GM19324 (cell line): ENCODE data around the gene ANAPC4.
"Not testable (repeated sequence)": the region's sequence is repeated elsewhere in the genome, so short reads cannot be mapped to it uniquely, and the experiment has no call there.

Experiments
- ATAC-seq: cut with Tn5 transposase; IDR thresholded peaks from one replicate; pipeline ENCODE4 v1.9.1; 2021; ENCODE audit warnings: mild to moderate bottlenecking, moderate library complexity; ENCODE audit not compliant: unreplicated experiment, low FRiP score

The ANAPC4 gene

DNA sequence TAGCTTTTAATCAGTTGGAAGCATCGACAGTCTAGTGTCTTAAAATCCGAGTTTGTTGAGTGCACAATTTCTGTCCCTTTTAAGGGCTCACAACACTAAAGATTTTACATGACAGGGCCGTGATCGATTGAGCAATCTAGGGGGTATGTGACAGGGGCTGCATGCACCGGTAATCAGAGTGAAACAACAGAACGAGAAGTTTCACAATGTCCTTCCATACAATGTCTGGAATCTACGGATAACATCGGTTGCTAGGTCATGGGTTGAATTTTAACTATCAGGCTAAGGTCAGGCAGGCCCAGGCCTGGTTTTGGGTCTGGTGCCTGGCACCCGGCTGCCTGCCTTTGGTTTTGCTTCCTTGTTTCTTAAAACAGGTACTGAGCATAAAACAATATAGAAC is 4.5 kb upstream of the ANAPC4 start:
- not testable (repeated sequence) for ATAC-seq

DNA sequence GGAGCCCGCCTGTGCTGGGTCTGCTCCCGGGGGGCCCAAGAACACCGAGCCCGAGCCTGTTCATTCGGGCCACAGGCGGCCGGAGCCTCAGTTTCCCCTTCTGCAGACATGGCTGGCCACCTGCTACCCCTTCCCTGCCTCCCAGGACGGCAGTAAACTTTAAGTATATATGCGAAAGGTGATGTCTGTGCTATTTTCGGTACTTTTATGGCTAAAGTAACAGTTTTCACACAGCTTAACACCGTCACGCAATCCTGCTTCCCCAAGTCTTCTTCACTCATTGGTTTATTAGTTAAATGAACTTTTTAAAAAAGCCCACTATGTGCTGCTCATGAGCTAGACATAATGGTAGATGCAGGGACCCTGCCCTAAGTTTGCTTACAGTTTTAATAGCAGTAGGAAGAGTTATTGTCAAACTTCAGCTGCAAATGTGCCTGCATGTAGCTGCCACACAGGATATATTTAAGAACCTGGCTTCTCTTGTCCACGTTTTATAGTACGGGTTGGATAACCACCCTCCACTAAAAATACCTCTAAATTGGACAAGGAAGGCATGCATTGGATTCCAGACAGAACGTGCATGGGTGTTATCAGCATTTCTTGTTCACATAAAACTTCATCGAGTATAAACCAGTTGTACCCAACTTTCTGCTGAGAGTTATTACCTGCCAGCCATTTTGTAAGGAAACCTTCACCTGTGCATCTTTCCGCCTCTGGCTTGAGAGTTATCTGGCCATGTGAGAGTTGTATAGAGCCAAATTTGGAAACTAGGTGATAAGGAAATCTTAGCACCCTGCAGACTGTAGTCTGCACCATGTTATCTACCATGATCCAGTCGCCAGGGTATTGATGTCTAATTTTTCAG is 741 bp downstream of the ANAPC4 start:
- ATAC-seq, result peak; percentile 16

DNA sequence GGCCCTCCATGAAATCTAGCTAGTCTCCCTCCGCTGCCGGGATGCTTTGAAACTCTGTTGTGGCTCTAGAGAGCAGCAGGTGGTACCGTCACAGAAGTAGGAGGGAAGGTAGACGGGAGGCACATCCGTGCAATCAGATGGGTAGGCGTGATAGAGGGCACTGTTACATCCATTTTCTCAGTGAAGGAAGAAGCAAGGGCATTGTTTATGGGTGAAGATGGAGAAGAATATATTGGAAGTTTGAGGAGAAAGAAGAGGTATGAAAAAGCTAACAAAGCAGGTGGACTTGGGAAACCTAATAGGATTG is 1.3 kb downstream of the ANAPC4 start:
- ATAC-seq, result no peak

DNA sequence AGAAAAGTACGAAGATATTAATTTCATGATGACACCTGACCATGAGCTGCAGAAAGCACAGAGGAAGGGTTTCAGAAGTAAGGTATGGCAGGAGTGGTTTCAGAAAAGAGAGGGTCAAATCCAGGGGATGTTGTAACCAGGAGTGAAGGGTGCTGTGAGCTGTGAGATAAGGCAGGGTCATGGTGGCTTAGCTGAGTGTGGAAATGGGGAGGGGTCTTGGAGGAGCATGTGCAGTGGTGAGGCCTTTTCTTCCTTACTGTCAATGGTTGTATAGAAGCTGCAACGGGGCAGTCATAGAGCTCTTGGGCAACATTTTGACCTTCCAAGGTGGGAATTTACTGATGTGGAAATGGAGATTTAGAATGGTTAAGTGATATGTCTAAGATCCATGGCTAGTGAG is 2.5 kb downstream of the ANAPC4 start:
- no peak for ATAC-seq

DNA sequence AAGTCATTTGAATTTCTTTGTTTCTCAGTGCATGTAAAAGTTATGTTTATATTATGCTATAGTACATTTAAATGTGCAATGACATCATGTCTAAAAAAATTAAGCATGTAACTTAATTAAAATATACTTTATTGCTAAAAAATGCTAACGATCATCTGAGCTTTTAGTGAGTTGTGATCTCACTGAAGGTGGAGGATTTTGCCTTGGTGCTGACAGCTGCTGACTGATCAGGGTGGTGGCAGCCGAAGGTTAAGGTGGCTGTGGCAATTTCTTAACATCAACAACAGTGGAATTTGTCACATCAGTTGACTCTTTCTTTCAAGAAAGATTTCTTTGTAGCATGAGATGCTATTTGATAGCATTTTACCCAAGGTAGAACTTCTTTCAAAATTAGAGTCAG is 6.6 kb downstream of the ANAPC4 start:
- ATAC-seq, result no peak

DNA sequence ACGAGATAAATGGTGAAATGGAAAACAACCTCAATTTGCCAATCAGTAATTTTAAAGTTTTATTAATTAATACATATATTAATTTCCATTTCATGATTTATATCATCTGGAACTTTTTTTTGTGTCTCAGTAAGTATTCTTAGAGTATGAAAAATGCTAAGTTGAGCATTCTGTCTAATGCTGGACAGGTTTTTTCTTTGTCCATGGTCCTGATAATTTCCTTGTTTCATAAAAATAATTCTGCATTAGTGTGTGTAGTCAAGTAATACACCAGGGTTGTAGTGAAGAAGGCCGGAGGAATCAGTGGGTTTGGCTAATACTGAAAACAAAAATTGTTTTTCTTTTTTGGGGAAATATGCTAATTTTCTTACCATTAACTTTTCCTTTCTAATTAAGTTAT is 9.9 kb downstream of the ANAPC4 start:
- no peak for ATAC-seq

DNA sequence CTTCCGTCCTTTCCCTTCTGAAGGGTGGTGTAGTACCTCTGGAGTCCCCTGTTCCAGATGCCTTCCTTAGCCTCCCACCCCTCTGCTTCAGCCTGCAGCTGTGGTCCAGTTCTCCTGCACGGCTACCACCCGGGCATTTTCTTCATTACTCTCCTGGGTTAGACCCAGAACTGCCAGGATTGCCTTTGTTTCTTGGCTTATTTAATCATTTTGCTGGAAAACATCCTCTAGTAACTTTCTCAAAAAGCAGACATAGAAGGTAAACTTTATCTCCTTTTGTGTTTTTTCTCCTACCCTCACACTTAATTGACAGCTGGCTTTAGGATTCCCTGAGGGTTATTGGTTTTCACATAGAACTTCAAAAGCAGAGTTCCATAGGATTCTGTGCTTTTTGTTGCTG is 20.2 kb downstream of the ANAPC4 start:
- ATAC-seq, result no peak

DNA sequence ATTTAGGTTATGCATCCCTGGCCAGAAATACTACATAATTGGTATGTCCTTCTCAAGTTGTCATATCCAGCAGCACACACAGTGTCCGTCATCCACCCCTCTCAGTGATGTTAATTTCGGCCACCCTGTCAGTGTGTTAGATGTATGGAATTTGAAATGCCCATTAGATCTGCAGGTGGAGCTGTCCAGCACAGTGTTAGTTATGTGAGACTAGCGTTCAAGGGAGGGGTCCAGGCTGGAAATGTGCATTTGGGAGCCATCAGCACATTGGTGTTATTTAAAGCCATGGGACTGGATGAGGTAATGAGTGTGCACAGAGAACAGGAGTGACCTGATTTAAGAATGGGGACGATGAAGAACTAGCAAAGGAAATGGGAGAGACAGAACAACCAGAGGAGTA is 22.4 kb downstream of the ANAPC4 start:
- ATAC-seq, result no peak

DNA sequence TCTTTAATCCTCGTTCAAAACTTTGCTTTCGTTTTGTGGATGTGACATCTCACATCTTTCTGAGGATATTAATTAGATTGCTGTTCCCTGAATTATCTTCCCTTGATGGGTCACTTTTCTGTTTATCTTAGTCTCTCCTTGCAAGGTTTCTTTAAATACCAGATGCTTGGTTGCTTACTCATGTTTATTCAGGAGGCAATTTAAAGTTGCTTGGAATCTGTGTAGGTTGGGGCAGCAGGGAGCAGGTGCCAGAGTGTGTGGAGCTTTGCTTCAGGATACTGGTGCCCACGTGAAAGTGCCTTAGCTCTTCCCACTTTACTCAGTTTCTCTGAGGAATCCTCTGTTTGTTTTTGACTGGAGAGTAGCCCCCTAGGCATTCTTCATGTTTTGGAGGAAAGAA is 24.0 kb downstream of the ANAPC4 start:
- no peak for ATAC-seq

DNA sequence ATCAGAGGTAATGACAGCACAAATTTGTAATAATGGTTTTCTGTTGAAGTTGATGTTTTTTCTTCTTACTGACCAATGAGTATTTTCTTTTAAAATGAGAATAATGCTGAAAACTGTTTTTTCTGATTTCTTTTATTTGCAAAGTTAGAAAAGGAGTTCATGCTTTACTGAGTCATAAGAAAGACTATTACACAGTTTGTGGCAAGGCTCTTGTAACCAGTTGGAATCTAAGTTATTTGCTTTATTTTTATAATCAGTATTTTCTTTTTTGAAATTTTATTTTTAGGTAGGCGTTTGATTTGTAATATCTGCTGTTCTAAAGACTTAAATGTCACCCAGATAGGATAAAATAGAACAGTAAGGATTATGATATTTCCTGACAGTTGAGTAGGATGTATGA is 25.5 kb downstream of the ANAPC4 start:
- ATAC-seq, result no peak

DNA sequence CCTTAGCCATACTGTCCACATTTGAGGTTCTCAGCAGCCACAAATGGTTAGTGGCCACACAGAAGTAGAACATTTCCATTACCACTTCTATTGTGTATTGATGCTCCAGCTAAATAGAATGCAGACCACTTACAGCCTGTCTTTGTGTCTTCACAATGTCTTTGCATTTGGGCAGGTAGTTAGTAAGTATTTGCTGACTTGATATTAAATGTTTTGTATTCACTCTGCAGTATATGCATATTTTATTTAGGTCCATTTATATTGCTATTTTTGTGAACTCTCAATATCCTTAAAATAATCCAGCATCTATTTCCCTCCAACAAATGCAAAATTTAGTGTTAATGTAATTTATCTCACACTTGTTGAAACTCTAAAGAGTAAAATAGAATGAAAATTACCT is 26.6 kb downstream of the ANAPC4 start:
- no peak for ATAC-seq

DNA sequence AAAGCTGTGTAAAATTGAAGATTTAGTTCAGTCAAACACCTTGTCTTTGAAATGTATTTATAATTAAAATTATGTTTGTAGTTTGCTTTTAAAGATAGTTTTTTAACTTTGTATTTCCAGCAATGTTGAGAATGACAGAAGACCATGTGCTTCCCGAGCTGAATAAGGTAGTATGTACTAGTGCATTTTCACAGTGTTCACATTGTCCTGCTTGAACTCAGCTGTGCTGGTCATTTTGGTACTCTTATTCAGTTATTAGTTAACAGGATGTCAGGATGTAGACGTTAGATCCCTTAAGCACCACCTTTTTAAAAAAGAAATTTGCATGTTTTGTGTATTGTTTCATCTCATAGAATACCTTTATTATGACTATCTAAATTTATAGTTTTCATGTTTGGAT is 28.4 kb downstream of the ANAPC4 start:
- no peak for ATAC-seq

DNA sequence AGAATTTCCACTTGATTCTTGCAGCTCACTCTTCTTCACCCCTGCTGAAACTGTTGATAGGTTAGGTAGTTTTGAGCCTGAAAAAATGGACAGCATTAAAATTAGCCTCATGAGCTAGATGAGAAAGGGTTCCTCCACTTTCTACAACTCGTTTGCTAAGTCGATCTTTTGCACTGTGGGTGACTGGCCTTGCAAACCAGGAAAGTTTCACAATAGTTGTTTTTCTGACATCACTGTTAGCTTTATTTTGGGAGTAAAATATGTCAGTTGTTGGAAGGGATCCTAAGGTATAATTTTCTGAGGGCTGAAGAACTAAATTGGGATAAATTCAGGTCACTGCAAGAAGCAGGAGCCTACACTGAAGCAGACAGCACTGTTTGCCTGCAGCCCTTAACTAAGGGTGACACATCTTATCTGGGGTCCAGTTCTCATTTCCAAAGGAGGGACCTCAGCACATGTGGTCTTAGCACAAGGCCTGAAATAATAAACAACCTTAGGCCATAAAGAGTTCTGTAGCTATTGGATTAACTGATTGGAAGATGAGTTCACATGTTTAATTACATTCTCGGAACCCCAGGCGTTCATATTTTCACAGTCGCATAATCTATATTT is 29.1 kb downstream of the ANAPC4 start:
- ATAC-seq, result no peak

DNA sequence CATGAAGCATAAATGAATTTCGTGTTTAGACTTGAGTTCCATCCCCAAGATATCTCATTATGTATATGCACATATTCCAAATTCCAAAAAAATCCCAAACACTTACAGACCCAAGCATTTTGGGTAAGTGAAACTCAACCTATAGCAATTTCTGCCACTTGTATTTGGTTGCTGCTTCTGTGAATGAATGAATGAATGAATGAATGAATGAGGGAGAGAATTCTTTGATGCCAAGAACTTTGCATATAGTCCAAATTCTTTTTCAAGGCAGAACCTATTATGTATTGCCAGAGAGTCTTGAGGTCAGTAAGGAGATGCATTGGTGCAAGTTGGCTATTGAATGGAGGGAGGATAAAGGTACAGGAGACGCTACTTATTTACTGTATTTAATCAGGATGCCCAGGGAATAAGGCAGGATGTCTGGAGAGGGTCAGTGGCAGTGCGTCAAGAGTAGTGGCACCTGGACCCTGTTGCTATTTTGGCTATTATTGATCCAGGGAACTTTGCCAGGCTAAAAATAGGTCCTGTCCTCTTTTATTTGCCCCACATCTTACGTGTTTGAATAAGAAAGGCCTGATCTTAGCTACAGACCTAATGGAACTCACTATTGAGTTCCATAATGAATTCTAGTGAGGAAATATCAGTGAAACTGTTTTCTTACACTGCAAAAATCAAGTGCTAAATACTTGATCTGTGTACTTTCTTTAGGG is 33.9 kb downstream of the ANAPC4 start:
- no peak for ATAC-seq

DNA sequence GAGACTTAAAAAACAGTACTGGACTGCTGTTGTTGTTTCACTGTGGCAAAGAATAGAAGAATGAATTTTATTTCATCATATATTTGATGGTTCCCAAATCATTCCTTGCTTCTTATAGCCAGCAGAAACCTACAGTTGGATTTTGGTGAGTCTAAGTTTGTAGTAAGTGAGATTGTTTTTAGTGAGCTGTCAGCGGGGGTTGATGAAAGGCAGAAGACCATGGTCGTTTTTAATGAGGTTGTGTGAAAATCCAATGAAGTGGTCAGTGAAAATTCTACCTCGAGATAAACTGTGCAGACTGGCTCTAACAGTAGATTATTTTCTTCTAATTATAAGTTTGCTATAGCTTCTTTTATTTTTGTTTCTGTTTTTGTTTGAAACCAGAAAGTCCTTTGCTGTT is 36.2 kb downstream of the ANAPC4 start:
- ATAC-seq, result no peak

DNA sequence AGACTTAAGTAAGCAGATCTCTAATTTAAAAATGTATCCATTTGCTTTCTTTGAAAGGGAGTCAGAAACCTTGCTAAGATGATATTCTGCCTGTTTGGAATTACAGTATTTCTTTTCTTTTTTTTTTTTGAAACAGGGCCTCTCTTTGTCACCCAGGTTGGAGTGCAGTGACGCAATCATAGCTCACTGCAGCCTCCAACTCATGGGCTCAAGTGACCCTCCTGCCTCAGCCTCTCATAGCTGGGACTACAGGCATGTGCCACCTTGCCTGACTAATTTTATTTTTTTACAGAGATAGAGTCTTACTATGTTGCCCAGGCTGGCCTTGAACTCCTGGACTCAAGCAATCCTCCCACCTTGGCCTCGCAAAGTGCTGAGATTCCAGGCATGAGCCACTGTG is 40.0 kb downstream of the ANAPC4 start:
- no peak for ATAC-seq

DNA sequence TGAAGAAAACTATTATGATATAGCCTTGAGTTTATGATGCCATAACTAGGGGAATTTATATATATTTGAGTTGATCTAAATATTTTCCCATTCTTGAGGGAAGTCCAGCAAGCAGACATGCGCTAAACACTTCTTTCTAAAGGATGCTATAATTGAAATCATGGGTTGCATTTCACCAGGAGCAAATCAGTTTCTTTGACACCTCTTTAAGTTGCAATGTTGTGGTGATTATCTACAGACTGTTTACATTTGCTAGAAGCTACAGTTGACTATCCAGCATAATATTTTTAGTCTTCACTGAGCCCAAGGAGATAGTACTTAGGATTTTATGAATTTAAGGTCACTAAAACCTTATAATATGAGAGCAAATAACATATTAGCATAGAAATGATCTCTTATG is 43.9 kb downstream of the ANAPC4 start:
- no peak for ATAC-seq

DNA sequence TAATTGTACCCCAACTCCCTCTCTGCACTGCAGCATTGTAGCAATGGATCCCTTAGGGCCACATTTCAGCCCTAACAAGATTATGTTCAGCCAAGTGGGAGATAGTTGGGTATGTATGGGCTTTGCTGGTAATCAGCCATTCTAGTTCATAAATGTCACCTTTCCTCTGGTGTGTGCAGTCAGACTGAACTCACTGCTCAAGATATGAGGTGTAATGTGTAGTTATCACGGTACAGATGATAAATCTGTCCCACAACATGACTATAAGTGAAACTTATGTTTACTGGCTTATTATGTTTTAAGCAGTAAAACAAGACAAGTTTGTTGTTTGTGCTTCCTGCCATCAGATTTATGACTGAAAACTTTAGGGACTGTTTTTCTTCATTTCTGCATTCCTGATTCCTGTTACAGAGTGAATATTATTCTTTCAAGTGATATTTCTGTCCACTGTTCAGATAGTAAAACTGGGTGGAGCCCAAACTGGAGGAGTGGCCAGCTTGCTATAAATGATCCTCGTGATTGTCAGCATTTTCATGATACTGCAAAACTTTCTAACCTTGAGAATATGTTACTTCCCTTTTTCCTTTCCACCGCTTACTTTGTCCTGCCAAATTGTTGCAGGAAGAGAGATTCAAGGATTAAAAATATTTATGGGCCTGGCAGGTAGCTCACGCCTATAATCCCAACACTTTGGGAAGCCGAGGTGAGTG is 44.9 kb downstream of the ANAPC4 start:
- no peak for ATAC-seq

DNA sequence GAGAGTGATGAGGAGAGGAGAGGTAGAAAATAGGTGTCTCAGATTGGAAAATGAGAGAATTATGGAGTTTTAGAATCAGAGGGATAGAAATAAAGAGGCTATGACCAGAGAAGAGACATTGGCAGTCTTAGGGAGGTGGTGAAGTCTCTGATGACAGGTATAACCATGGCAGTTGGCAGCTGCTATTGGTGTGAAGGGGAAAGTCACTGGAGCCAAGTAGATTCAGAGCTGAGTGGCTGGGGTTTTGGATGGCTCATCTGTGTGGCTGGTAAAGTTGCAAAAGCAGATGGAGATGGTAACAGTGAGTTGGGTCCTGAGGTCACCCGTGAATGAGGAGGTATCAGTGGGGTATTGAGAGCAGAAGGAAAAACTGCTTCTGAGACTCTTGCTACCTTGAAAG is 46.5 kb downstream of the ANAPC4 start:
- ATAC-seq, result no peak

DNA sequence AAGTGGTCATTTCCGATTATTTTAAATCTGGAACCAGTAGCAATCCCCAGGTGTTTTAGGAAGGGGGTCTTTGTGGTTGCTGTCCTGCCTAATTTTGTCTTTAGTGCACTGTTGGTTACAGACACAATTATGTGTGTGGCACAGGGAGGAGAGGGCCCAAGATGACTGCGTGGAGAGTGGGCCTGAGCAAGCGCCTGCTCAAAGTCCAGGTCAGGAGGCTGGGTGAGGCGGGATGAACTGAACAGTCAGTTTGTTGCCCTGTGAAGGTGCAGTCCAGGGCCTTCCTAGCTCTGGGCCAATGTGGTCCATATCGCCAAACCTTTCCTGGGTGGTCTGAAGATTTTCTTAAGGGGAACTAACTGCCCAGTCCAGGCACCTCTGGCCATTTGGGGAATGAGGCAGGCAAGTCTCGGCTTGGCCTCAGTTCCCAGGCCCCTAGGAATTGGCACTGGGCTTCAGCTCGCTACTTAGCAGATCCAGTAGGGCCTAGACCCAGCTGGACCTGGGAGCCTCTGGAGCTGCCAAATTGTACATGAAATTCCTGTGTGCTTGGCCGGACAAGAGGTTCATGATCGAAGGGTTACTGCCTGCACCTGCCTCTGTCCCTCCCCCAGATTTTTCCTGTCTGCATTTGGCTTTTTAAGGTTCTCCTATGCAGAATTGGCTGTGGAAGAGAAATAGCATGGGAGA is 47.6 kb downstream of the ANAPC4 start:
- ATAC-seq, result no peak

DNA sequence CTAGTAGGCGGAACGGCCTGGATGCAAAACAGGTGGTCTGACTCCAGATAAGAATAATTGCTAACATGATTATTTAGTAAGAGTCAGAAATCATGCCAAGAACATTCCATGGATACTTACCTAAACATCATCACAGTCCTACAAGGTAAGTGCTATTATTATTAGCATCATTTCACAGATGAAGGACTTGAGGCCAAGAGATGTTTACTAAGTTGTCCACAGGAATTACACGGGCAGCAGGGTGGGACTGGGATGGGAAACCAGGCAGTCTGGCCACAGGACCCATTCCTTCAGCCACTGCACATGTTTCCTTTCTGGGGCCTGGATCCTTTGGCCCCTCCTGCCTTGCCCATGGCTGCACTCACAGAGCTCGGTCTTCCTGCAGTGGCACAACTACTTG is 48.3 kb downstream of the ANAPC4 start:
- ATAC-seq, result no peak
